GM18505 (cell line): ENCODE measurements around the gene KIAA0825.

Experiments
- ATAC-seq: cut with Tn5 transposase; IDR thresholded peaks from one replicate; pipeline ENCODE4 v1.9.1; 2021; ENCODE audit not compliant: unreplicated experiment
- POLR2A ChIP-seq: IDR thresholded peaks from 4 replicates; pipeline ENCODE4 v1.6.1; 2011; ENCODE audit warnings: borderline replicate concordance; ENCODE audit not compliant: insufficient read depth, insufficient read length; ENCODE audit errors: extremely low read depth

The KIAA0825 gene

GRCh38 chr5:94274707-94275106, 343.7 kb downstream of the KIAA0825 start:
- no peak for ATAC-seq
- TF ChIP-seq POLR2A = no peak

GRCh38 chr5:94268226-94268625, 350.2 kb downstream of the KIAA0825 start:
- no peak for ATAC-seq
- TF ChIP-seq POLR2A = no peak

- no peak for ATAC-seq
- no peak for TF ChIP-seq POLR2A
Observed at GRCh38 chr5:94267350-94267899, 351.0 kb downstream of the KIAA0825 start.

GRCh38 chr5:94266170-94266569, 352.2 kb downstream of the KIAA0825 start:
- ATAC-seq = no peak
- no peak for TF ChIP-seq POLR2A

GRCh38 chr5:94263068-94263467, 355.3 kb downstream of the KIAA0825 start:
- TF ChIP-seq POLR2A = no peak
- no peak for ATAC-seq

GRCh38 chr5:94260096-94260495, 358.3 kb downstream of the KIAA0825 start:
- TF ChIP-seq POLR2A = no peak
- no peak for ATAC-seq

- no peak for TF ChIP-seq POLR2A
- no peak for ATAC-seq
Observed at GRCh38 chr5:94254214-94254613, 364.2 kb downstream of the KIAA0825 start.

- ATAC-seq = no peak
- no peak for TF ChIP-seq POLR2A
Observed at GRCh38 chr5:94250985-94251384, 367.4 kb downstream of the KIAA0825 start.

- TF ChIP-seq POLR2A = no peak
- no peak for ATAC-seq
Observed at GRCh38 chr5:94249430-94249829, 369.0 kb downstream of the KIAA0825 start.

- no peak for TF ChIP-seq POLR2A
- no peak for ATAC-seq
Observed at GRCh38 chr5:94248175-94248875, 370.1 kb downstream of the KIAA0825 start.

GRCh38 chr5:94245608-94246007, 372.8 kb downstream of the KIAA0825 start:
- no peak for ATAC-seq

GRCh38 chr5:94244921-94245320, 373.5 kb downstream of the KIAA0825 start:
- no peak for ATAC-seq
- TF ChIP-seq POLR2A = no peak

More at GRCh38 chr5:94245608-94246007, 372.8 kb downstream of the KIAA0825 start:
- TF ChIP-seq POLR2A = no peak

- no peak for ATAC-seq
- no peak for TF ChIP-seq POLR2A
Observed at GRCh38 chr5:94243612-94244011, 374.8 kb downstream of the KIAA0825 start.

GRCh38 chr5:94240993-94241651, 377.3 kb downstream of the KIAA0825 start:
- no peak for ATAC-seq
- no peak for TF ChIP-seq POLR2A
